ENCODE results near the gene NDUFA13.
A peak's percentile ranks its signal among the peaks of the same experiment; 100 is the strongest.

NDUFA13 gene

GRCh38 chr19:19550972-19551852 lies 35.2 kb downstream of the NDUFA13 start:
- Histone ChIP-seq H3K9me2 (replicated peaks; ENCODE audit: low read depth, low read length) (no peaks in the 10 kb centered on the region), H3K4me1 (ENCODE audit: insufficient read depth, low read length, poor library complexity, severe bottlenecking) (no peaks in the 10 kb centered on the region), H2AFZ (ENCODE audit: low read length) (no peak overlapping the region), H3K27me3 (ENCODE audit: insufficient read depth, low read length, poor library complexity, severe bottlenecking) (no peaks in the 10 kb centered on the region), H3F3A (ENCODE audit: low read depth) (no peaks in the 10 kb centered on the region), H3K4me3 (ENCODE audit: low read length, poor library complexity, severe bottlenecking) (no peak overlapping the region), H3K9ac (ENCODE audit: low read depth, low read length, poor library complexity, severe bottlenecking) (no peak overlapping the region), H3K4me2 (ENCODE audit: low read depth, low read length, poor library complexity, severe bottlenecking) (no peak overlapping the region), H3K79me2 (ENCODE audit: insufficient read depth, low read length) (no peaks in the 10 kb centered on the region), H4K20me1 (ENCODE audit: insufficient read depth, low read length, poor library complexity, severe bottlenecking) (no peaks in the 10 kb centered on the region), H3K9me3 (ENCODE audit: insufficient read depth, low read depth, low read length) (no peaks in the 10 kb centered on the region), H3K36me3 (ENCODE audit: insufficient read depth, low read length) (no peaks in the 10 kb centered on the region)
- TF ChIP-seq CTCF (conservative IDR thresholded peaks at IDR 0.05; ENCODE audit: low read length) = no peak
- no peak for TF ChIP-seq EZH2phosphoT487 (IDR thresholded peaks at IDR 0.05; ENCODE audit: borderline replicate concordance)

DNA sequence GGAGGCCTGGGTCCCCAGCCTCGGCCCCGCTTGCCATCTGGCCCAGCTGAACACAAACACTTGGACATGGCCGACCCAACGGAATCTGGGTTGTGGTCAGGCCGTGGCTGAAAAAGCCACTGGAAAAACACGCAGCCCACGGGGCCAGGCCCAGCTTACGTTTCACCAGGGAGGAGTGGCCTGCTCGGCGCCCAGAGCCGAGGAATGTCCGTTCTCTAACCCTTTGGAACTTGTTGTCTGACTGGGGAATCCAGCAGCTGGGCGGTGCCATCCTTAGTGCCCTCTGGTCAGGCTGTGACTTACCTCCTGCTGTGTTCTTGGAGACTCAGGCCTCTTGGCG lies 35.8 kb downstream of the NDUFA13 start:
- H3K9me3 ChIP-seq (ENCODE audit: insufficient read depth, low read depth, low read length) = no peaks in the 10 kb centered on the region
- no peaks in the 10 kb centered on the region for H3K9me2 ChIP-seq (replicated peaks; ENCODE audit: low read depth, low read length)
- no peak for TF ChIP-seq EZH2phosphoT487 (IDR thresholded peaks at IDR 0.05; ENCODE audit: borderline replicate concordance)
- TF ChIP-seq CTCF (conservative IDR thresholded peaks at IDR 0.05; ENCODE audit: low read length) = no peak
- no peaks in the 10 kb centered on the region for H3K27me3 ChIP-seq (ENCODE audit: insufficient read depth, low read length, poor library complexity, severe bottlenecking)
- H2AFZ ChIP-seq (ENCODE audit: low read length) = no peak overlapping the region
- no peaks in the 10 kb centered on the region for H3K4me1 ChIP-seq (ENCODE audit: insufficient read depth, low read length, poor library complexity, severe bottlenecking)
- no peaks in the 10 kb centered on the region for H3K79me2 ChIP-seq (ENCODE audit: insufficient read depth, low read length)
- H3K4me2 ChIP-seq (ENCODE audit: low read depth, low read length, poor library complexity, severe bottlenecking) = no peak overlapping the region
- H3K9ac ChIP-seq (ENCODE audit: low read depth, low read length, poor library complexity, severe bottlenecking) = no peak overlapping the region
- H4K20me1 ChIP-seq (ENCODE audit: insufficient read depth, low read length, poor library complexity, severe bottlenecking) = no peaks in the 10 kb centered on the region
- no peak overlapping the region for H3K4me3 ChIP-seq (ENCODE audit: low read length, poor library complexity, severe bottlenecking)
- H3K36me3 ChIP-seq (ENCODE audit: insufficient read depth, low read length) = no peaks in the 10 kb centered on the region
- H3F3A ChIP-seq (ENCODE audit: low read depth) = no peaks in the 10 kb centered on the region

DNA sequence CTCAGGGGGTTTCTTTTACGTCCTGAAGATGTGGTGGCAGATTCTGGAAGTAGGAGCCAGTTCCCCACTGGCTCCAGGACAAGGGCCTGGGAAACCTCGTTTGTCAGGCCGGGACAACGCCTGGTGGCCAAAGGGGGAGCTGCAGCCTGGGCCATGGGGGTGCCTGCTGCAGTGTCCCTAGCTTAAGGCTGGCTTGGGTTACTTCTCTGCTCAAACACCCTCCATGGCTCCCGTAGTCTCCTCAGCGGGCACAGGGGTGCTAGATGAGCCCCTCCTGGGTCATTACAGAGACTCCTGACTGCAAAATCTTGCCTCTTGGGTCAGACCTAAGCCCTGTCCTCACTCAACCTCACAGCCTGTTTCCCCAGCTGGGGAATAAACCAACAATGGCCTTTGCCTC lies 36.8 kb downstream of the NDUFA13 start:
- no peak overlapping the region for H2AFZ ChIP-seq (ENCODE audit: low read length)
- no peaks in the 10 kb centered on the region for H3K9me3 ChIP-seq (ENCODE audit: insufficient read depth, low read depth, low read length)
- no peaks in the 10 kb centered on the region for H3K79me2 ChIP-seq (ENCODE audit: insufficient read depth, low read length)
- H3K4me3 ChIP-seq (ENCODE audit: low read length, poor library complexity, severe bottlenecking) = no peak overlapping the region
- H3K27me3 ChIP-seq (ENCODE audit: insufficient read depth, low read length, poor library complexity, severe bottlenecking) = no peaks in the 10 kb centered on the region
- H3K9ac ChIP-seq (ENCODE audit: low read depth, low read length, poor library complexity, severe bottlenecking) = no peak overlapping the region
- no peaks in the 10 kb centered on the region for H4K20me1 ChIP-seq (ENCODE audit: insufficient read depth, low read length, poor library complexity, severe bottlenecking)
- H3K4me2 ChIP-seq (ENCODE audit: low read depth, low read length, poor library complexity, severe bottlenecking) = no peak overlapping the region
- TF ChIP-seq EZH2phosphoT487 (IDR thresholded peaks at IDR 0.05; ENCODE audit: borderline replicate concordance) (no peak), CTCF (conservative IDR thresholded peaks at IDR 0.05; ENCODE audit: low read length) (peak; percentile 43)
- H3K36me3 ChIP-seq (ENCODE audit: insufficient read depth, low read length) = no peaks in the 10 kb centered on the region
- H3K9me2 ChIP-seq (replicated peaks; ENCODE audit: low read depth, low read length) = no peaks in the 10 kb centered on the region
- H3F3A ChIP-seq (ENCODE audit: low read depth) = no peaks in the 10 kb centered on the region
- H3K4me1 ChIP-seq (ENCODE audit: insufficient read depth, low read length, poor library complexity, severe bottlenecking) = no peaks in the 10 kb centered on the region
